ENCODE measurements around the gene POC1A.

Gene POC1A

GRCh38 chr3:52083556-52084087 lies 70.6 kb downstream of the POC1A start:
- no peak for FAIRE-seq

- FAIRE-seq = no peak
Observed at GRCh38 chr3:52082951-52083350, 71.3 kb downstream of the POC1A start.

GRCh38 chr3:52080830-52081719 lies 73.1 kb downstream of the POC1A start:
- FAIRE-seq = no peak

GRCh38 chr3:52079958-52080357 lies 74.3 kb downstream of the POC1A start:
- no peak for FAIRE-seq

GRCh38 chr3:52078781-52079560 lies 75.3 kb downstream of the POC1A start:
- no peak for FAIRE-seq

GRCh38 chr3:52077925-52078324 lies 76.3 kb downstream of the POC1A start:
- FAIRE-seq = no peak

- FAIRE-seq = no peak
Observed at GRCh38 chr3:52076896-52077780, 77.1 kb downstream of the POC1A start.

- no peak for FAIRE-seq
Observed at GRCh38 chr3:52073490-52073889, 80.7 kb downstream of the POC1A start.

- FAIRE-seq = no peak
Observed at GRCh38 chr3:52072471-52072870, 81.8 kb downstream of the POC1A start.

GRCh38 chr3:52072020-52072419 lies 82.2 kb downstream of the POC1A start:
- no peak for FAIRE-seq

- FAIRE-seq = no peak
Observed at GRCh38 chr3:52070724-52071621, 83.2 kb downstream of the POC1A start.

- FAIRE-seq = no peak
Observed at GRCh38 chr3:52069855-52070254, 84.4 kb downstream of the POC1A start.

GRCh38 chr3:52069135-52069534 lies 85.1 kb downstream of the POC1A start:
- no peak for FAIRE-seq

GRCh38 chr3:52068730-52069129 lies 85.5 kb downstream of the POC1A start:
- no peak for FAIRE-seq

- FAIRE-seq = peak; percentile 51
Observed at GRCh38 chr3:52068055-52068571, 86.1 kb downstream of the POC1A start.

GRCh38 chr3:52067526-52067925 lies 86.7 kb downstream of the POC1A start:
- FAIRE-seq = no peak

GRCh38 chr3:52067046-52067445 lies 87.2 kb downstream of the POC1A start:
- no peak for FAIRE-seq

- no peak for FAIRE-seq
Observed at GRCh38 chr3:52065264-52065756, 88.9 kb downstream of the POC1A start.

GRCh38 chr3:52064561-52064960 lies 89.7 kb downstream of the POC1A start:
- FAIRE-seq = no peak

GRCh38 chr3:52063026-52063723 lies 91.0 kb downstream of the POC1A start:
- FAIRE-seq = no peak

Measured in endometrium (tissue), 2 donors.